Sigmoid colon (tissue), 7 donors: ENCODE results near the gene AP2A2. TPM values are rescaled to one million over a fixed set of nuclear protein-coding genes. Genes with fewer than 3 reads are reported as not detected.

Experiments
- DNase-seq: peaks from one replicate; pipeline ENCODE4 v3.0.0-alpha.2; 2019
- H3K27ac ChIP-seq, 4 donors: fragments of 200-600 bp; sonication (generic); one replicate each; pipeline ENCODE4 v1.5.1; 2016 to 2019; ENCODE audit warnings: mild to moderate bottlenecking in 1 of 4
- H3K27me3 ChIP-seq, 3 donors: fragments of 200-600 bp; sonication (generic); one replicate each; pipeline ENCODE4 v1.5.1; 2019; ENCODE audit warnings: mild to moderate bottlenecking in 1 of 3
- H3K36me3 ChIP-seq, 4 donors: fragments of 200-600 bp; sonication (generic); one replicate each; pipeline ENCODE4 v1.5.1; 2016 to 2019
- H3K4me1 ChIP-seq, 4 donors: fragments of 200-600 bp; sonication (generic); one replicate each; pipeline ENCODE4 v1.5.1; 2017 to 2019
- H3K4me3 ChIP-seq, 4 donors: fragments of 200-600 bp; sonication (generic); one replicate each; pipeline ENCODE4 v1.5.1; 2017 to 2019; ENCODE audit warnings: mild to moderate bottlenecking in 2 of 4, moderate library complexity in 1 of 4
- H3K9me3 ChIP-seq, 4 donors: fragments of 200-600 bp in 3 of 4; sonication (generic) in 3 of 4; one replicate each; pipeline versions ENCODE4 v1.5.1 to v1.6.1; 2013 to 2019
- CTCF ChIP-seq, 4 experiments: fragments of 450-650 bp in 3 of 4; fragments of 200-600 bp in 1 of 4; IDR thresholded peaks; one replicate each; pipeline ENCODE4 v1.5.1; 2016 to 2019; ENCODE audit warnings: antibody characterized with exemption in 4 of 4, mild to moderate bottlenecking in 3 of 4, moderate library complexity in 2 of 4
- EP300 ChIP-seq, 4 donors: sonication (generic); formaldehyde crosslinking; IDR thresholded peaks; one replicate each; pipeline ENCODE4 v1.6.1; 2017; ENCODE audit warnings: antibody characterized with exemption in 4 of 4
- POLR2A ChIP-seq, 2 donors: fragments of 450-650 bp; IDR thresholded peaks; one replicate each; pipeline ENCODE4 v1.6.1; 2016; ENCODE audit warnings: antibody characterized with exemption in 2 of 2, mild to moderate bottlenecking in 2 of 2, moderate library complexity in 2 of 2
- POLR2AphosphoS5 ChIP-seq, 4 donors: sonication (generic); formaldehyde crosslinking; IDR thresholded peaks; one replicate each; pipeline ENCODE4 v1.6.1; 2017; ENCODE audit warnings: antibody characterized with exemption in 4 of 4
- WGBS, 2 donors: extraction: QIAGEN DNeasy Blood & Tissue Kit; methylation state at CpG; one replicate each; pipeline ENCODE4 v1.1.7; 2013; 5-methylcytosine and 5-hydroxymethylcytosine counted together
- intact Hi-C: fragments of 100-400 bp; cut with DNase I; formaldehyde crosslinking; loops from one replicate; pipeline ENCODE4 v1.15.1; 2023
- polyA plus RNA-seq, 3 donors: library from polyadenylated mRNA; stranded (reverse); fragments of 200-250 nt; gene quantifications; one replicate each; pipeline ENCODE4 v1.2.3, GENCODE V29; 2013
- total RNA-seq, 4 donors: library from RNA; depleted of rRNA; stranded (reverse); fragments of >200 nt; gene quantifications; one replicate each; pipeline ENCODE4 v1.1.0, GENCODE V29; 2016
- donor health status: healthy with polysubstance abuse.
- donor health status: Bipolar disorder and iron deficiency.
- donor health status: healthy.

Gene AP2A2
- total and polyA plus RNA-seq, 7 donors: 21.0 to 78.4 (median 47.0) TPM

- Histone ChIP-seq H3K27me3 (no peaks in the 10 kb centered on the region), H3K36me3 (no peaks in the 10 kb centered on the region), H3K4me1 (no peaks in the 10 kb centered on the region), H3K27ac (no peak overlapping the region), H3K9me3 (no peaks in the 10 kb centered on the region), H3K4me3 (no peak overlapping the region)
- WGBS, 2 donors: 60 to 77% methylated on average over 16 of the region's 16 CpGs
- DNase-seq: no peak
- TF ChIP-seq EP300 (IDR thresholded peaks at IDR 0.05) (no peak), POLR2A (IDR thresholded peaks at IDR 0.05) (no peak), POLR2AphosphoS5 (IDR thresholded peaks at IDR 0.05) (no peak), CTCF (IDR thresholded peaks at IDR 0.05) (no peak)
- intact Hi-C loops: no loop called here
Measured at GRCh38 chr11:1030086-1030485, 104.4 kb downstream of the AP2A2 start.

- Histone ChIP-seq H3K9me3 (no peaks in the 10 kb centered on the region), H3K36me3 (no peaks in the 10 kb centered on the region), H3K27me3 (no peaks in the 10 kb centered on the region), H3K4me3 (no peak overlapping the region), H3K27ac (no peak overlapping the region), H3K4me1 (no peaks in the 10 kb centered on the region)
- TF ChIP-seq EP300 (IDR thresholded peaks at IDR 0.05) (no peak), POLR2AphosphoS5 (IDR thresholded peaks at IDR 0.05) (no peak), CTCF (IDR thresholded peaks at IDR 0.05) (no peak), POLR2A (IDR thresholded peaks at IDR 0.05) (no peak)
- 64 to 73% methylated on average over 20 of the region's 20 CpGs for WGBS, 2 donors
- intact Hi-C loops: no loop called here
- DNase-seq: no peak
Measured at GRCh38 chr11:1030556-1030955, 104.9 kb downstream of the AP2A2 start.

GRCh38 chr11:1031121-1031899 lies 105.6 kb downstream of the AP2A2 start:
- intact Hi-C loops: no loop called here
- DNase-seq: no peak
- Histone ChIP-seq H3K4me1 (no peaks in the 10 kb centered on the region), H3K27ac (no peak overlapping the region), H3K9me3 (no peaks in the 10 kb centered on the region), H3K36me3 (no peaks in the 10 kb centered on the region), H3K4me3 (no peak overlapping the region), H3K27me3 (peaks cover 0 to 3% (median 2%) of the 10 kb centered on the region in 3 donors)
- TF ChIP-seq EP300 (IDR thresholded peaks at IDR 0.05): no peak
- TF ChIP-seq POLR2A (IDR thresholded peaks at IDR 0.05): no peak
- TF ChIP-seq POLR2AphosphoS5 (IDR thresholded peaks at IDR 0.05): no peak
- no peak for TF ChIP-seq CTCF (IDR thresholded peaks at IDR 0.05)
- 76 to 83% methylated on average over 30 of the region's 30 CpGs for WGBS, 2 donors

- no peaks in the 10 kb centered on the region for H3K4me1 ChIP-seq
- no peak overlapping the region for H3K27ac ChIP-seq
- no peak for DNase-seq
- TF ChIP-seq EP300 (IDR thresholded peaks at IDR 0.05) (no peak), POLR2AphosphoS5 (IDR thresholded peaks at IDR 0.05) (no peak), POLR2A (IDR thresholded peaks at IDR 0.05) (no peak), CTCF (IDR thresholded peaks at IDR 0.05) (no peak)
- peaks cover 0 to 13% (median 12%) of the 10 kb centered on the region in 3 donors for H3K27me3 ChIP-seq
- no peaks in the 10 kb centered on the region for H3K36me3 ChIP-seq
- intact Hi-C loops: no loop called here
- no peaks in the 10 kb centered on the region for H3K9me3 ChIP-seq
- 89 to 94% methylated on average over 12 of the region's 12 CpGs for WGBS, 2 donors
- H3K4me3 ChIP-seq: no peak overlapping the region
Measured at GRCh38 chr11:1032310-1032891, 106.7 kb downstream of the AP2A2 start.
